Right hindlimb (tissue), 1 donor: ENCODE data around the gene MAFG.
A peak's percentile ranks its signal among the peaks of the same experiment; 100 is the strongest.

Source experiments
- DNase-seq: peaks from one replicate; pipeline ENCODE4 v3.0.0-alpha.2; 2018

Gene MAFG

DNA sequence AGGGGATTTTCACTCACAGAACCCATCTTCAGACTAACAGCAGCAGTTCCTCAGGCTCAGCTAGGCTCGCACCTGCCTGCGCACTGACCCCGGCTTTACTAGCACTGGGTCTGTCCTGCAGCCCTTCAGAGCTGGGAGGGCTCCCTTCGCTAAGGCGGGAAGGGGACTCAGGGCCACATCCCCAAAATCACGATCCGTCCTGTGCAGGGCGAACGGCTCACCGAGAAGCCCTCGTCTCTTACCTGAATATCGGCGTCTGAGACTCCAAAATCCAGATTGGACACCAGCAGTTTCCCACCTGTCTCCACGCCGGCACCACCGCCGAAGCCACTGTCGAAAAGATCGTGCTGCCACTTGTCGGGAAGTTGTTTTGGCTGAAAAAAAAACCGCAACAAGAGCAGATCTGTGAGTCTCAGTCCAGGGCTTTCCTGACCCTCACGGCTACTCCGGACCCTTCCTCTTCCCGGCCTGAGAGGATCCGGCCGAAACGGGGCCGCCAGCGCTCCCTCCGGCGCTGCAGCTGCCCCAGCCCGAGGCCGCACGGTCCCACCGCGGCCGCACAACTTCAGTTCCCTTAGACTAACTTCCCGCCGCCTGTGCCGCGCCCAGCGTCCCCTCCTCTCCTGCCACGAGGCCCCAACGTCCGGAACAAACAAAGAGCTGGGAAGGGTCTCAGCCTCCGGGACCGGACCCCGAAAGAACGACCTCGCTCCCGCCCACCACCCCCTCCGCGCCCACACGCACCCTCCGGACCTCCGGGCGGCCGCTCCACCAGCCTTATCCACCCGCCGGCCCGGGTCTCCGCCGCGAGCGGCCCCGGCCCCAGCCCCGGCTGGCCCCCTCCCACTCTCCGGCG lies 36.9 kb downstream of the MAFG start:
- DNase-seq = peak; percentile 19

GRCh38 chr17:81889602-81890001 lies 37.9 kb downstream of the MAFG start:
- no peak for DNase-seq

DNA sequence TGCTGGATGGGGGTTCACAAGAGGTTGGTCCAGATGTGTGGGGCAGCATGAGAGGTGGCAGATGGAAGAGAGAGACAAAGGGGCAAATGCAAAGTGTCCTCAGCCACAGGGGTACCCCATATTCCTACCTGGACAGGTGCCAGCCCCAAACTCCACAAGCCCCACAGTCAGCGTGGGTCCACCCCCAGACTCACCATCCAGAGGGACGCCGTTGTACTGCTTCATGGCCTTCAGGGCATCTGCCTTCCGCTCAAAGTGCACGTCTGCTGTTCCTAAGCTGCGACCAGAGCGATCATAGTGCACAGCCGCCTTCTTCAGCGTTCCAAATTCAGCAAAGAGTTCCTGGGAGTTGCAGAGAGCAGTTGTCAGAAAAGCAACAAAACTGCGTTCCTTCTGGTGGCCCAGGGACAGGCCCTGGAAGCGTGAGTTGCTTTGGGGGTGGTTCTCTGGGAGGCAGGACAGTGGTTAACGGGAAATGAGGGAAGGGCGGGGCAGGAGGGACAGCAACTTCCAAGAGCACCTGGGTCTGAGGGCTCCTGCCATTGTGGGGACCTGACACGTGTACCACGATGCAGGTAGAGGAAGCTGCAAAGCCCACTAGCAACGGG lies 38.4 kb downstream of the MAFG start:
- no peak for DNase-seq

- no peak for DNase-seq
Observed at GRCh38 chr17:81888105-81888987, 39.2 kb downstream of the MAFG start.

DNA sequence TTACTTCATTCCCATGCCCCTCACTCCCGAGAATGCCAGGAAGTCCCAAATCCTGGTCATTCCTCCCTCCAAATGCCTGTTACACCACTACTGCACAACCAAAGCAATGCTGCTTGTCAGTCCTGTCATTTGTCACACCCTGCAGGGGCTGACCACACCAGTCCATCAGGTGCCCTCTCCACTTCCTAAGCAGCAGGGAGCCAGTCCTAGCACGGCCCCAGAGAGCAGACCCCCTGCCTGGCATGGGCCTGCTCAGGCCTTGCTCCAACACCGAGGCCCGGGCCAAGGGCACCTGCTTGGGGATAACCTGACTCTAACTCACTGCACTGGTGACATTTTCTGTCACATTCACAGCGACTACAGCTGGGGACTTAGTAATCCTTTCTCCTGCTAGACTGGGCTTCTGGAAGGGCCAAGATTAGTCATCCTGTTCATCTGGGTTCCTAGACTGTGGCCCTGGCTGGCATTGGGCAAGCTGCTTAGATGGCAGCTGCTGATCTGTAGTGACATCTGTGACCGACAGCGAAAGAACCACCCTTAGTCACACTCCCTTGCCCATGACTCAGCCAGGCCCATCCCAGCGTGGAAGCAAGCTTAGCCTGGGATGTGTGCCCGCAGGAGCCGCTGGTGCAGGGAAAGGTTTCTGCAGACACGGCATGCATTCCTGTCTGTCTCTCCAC lies 41.5 kb downstream of the MAFG start:
- DNase-seq = no peak

- no peak for DNase-seq
Observed at GRCh38 chr17:81885454-81885853, 42.1 kb downstream of the MAFG start.

DNA sequence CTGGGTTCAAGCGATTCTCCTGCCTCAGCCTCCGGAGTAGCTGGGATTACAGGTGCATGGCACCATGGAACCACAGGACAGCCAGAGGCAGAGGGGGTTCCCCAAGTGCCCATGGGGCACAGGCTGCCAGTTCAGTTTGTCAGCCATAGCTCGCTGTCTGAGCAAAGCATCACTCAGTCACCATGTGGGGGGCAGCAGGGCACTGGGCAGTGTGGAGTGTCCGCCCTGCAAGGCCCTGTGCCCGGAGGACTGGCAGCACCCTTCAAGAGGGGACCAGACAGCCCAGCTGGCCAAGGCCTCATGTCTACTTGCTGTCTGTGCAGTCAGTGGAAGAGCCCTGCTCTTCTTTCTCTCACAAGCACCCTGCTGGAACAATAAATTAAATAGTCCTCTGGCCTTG lies 42.6 kb downstream of the MAFG start:
- no peak for DNase-seq

DNA sequence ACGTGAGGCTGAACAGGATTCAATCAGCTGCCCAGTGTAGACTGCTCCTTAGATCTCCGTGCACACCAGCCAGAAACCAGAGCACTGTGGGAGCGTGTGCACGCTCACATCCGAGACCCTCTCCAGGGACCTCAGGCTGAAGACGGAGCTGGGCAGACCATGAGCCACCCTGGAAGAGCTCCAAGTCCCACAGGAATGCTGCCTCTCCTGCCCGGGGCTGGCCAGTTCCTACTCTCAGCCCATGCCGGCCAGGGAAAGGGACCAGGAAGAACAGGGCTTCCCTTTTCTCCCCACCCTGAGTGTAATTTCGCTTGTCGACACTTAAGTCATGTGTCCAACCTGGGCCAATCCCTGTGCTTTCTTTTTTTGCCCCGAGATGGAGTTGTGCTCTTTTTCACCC lies 43.0 kb downstream of the MAFG start:
- no peak for DNase-seq

GRCh38 chr17:81879121-81879520 lies 48.4 kb downstream of the MAFG start:
- no peak for DNase-seq

DNA sequence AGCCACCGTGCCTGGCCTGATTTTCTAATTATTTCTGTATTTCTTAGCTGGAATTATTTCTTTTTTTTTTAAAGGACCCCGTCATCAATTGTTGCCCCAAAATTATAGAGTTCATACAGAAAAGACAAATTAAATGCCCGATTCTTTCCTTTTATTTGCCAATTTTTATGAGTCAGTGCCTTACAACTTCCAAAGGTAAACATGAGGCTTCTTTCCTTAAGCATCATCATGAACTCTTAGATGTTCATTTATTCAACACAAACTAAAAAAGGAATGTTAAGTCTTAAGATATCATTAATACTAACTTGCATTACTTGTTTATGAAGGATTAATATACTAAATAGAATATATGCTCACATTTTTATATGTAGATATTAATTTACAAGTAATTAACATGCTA lies 49.2 kb downstream of the MAFG start:
- no peak for DNase-seq

DNA sequence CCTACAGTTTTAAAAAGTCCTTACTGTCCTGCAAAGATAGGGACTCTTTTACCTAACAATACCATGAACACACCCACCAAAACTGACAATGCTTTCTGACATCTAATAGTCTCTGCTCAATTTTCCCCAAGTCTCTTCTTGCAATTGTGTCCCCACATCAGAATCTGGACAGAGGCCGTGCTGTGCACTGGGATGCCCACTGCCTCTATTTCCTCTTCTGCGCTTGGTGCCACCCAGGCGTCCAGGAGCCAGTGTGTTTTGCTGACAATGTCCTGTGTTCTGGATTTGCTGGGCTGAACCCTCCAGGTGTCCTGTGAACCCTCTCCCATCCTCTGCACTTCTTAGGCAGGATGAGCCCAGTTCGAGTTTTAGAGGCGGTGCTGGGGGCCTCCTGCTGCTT lies 50.0 kb downstream of the MAFG start:
- no peak for DNase-seq

DNA sequence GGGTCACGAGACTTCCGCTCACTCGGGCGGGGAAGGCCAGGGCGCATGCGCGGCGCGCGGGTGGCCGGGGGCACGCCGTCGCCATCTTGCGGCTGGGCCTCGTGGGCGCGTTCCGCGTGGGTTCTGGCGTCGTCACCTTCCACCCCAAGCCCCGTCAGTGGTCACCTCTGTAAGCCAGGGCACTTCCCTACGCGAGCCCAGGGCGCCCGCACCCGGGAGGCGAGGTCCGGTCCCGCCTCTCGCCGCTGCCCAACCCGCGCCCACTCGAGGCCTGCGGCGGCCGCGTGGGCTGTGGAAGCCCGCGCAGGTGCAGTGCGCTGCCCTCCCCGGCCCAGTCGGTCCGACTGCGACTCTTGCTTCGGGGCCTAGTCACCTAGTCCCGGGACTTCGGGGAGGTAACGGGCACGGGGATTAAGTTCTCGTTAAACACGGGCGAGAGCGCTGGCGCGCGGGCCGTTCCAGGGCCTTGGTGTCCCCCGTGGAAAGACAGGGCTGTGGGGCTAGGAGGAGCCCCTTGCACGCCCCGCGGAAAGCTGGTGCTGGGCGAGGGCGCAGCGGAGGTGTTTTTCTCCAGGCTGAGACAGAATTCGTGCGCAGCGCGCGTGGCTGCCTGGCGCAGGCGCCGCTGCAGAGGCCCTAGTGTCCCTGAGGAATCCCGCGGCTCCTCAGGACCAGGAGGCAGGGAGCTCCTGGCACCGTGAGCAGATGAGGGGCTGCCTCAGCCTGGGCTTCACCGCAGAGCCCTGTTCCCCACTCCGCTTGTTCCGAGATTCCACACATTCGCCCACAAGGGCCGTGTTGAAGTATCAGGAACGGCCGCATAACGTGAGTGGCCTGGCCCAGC lies 55.9 kb downstream of the MAFG start:
- peak; percentile 95 for DNase-seq

DNA sequence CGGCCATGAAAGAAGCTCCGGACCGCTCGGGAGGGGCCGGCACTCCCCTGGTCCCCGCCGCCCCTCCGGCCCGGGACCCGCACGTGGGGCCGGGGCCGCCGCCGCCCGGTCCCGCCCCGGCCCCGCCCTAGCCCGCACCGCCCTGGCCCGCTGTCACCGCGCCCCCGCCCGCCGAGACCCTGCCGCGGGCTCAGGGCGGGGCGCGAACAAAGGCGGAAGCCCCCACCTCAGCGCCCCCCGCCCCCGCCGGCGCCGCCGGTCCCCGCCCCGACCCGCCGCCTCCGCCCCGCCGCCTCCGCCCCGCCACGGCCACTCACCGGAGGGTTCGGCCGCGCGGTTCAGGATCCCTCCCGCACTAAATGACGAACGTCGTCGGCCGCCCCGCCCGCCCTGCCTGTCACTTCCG lies 56.6 kb downstream of the MAFG start, which contains the start of gene ARHGDIA:
ARHGDIA (minus strand) TSS at position 357 of the 406 bp plus-strand sequence. CDS start 1,407 bp downstream, outside the sequence.
- no peak for DNase-seq

GRCh38 chr17:81870131-81870980 lies 57.2 kb downstream of the MAFG start:
- DNase-seq = peak; percentile 61

DNA sequence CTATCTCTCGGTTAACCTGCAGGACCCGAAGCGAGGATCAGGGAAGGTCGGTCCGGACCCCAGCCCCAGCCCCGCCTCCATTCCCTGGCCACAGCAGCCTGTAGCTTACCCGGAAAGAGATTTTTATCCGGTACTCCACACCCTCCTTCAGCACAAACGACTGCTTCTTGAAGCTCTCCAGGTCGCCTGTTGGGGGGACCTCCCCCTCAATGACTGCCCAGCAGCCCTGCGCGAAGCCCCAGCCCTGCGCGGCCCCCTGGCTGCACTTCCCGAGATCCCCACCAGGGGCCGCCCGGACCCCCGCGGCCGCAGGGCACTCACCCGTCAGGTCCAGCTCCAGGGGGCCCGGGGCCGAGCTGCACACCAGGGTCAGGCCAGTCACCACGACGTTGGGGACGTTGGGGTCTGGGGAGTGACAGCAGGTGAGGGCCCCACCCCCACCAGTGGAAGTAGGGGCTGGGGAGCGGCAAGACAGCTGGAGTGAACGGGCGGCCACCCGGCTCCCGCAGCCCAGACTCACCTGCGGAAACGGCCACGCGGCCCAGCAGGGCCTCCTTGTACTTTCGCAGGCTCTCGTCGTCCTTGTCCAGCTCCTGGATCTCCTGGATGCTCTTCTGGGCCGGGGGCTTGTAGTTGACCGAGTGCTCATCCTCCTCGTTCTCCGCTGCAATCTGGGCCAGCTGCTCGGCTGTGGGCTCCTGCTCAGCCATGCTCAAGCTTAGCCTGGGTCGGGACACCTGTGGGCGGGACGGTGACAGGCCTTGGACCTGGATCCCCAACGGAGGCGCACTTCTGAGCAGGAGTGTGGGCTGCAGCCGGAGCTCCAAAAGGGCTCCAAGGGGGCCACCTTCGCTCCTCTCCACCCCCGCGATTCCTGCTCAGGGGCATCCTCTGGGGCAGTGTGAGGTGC lies 58.1 kb downstream of the MAFG start:
- DNase-seq = peak; percentile 72

DNA sequence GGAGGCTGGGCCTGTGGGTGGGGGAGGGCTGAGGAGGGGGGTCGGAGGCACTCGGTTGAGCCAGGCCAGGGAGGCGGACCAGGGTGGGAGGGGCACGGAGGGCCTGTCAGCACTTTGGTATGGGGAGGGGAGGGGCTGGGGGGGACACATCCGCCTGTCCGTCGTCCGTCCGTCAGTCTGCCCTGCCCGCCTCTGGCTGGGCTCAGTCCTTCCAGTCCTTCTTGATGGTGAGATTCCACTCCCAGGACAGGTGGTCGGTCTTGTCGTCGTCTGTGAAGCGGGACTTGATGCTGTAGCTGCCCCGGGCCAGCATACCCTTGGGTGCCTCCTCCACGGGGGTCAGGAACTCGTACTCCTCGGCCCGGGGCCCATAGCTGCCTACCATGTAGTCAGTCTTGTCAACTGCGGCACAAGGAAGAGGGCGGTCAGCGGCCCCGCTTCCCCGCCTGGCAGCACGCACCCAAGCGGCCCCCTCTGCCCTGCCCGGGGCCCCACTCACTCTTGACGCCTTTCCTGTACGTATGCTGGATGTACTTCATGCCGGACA lies 58.8 kb downstream of the MAFG start:
- peak; percentile 74 for DNase-seq
